Stimulated activated CD4-positive, alpha-beta T cell treated with anti-CD3 and anti-CD28 coated beads, Interleukin-15, amount 100 ng/mL, for 1 hour (primary cell): Measurements from ENCODE around the gene KCNK10.

Experiments
- DNase-seq, 2 donors: peaks; one replicate each; pipeline ENCODE4 v3.0.0-alpha.2; 2020; ENCODE audit warnings: low read depth in 1 of 2, low spot score in 1 of 2

Gene KCNK10

GRCh38 chr14:88228522-88229236, 94.4 kb downstream of the KCNK10 start:
- DNase-seq: no peak

GRCh38 chr14:88227693-88228092, 95.4 kb downstream of the KCNK10 start:
- DNase-seq: no peak

GRCh38 chr14:88225721-88226120, 97.3 kb downstream of the KCNK10 start:
- no peak for DNase-seq

- no peak for DNase-seq
These were observed 104.8 kb downstream of the KCNK10 start for GRCh38 chr14:88218119-88218915.

- DNase-seq: no peak
These were observed 110.4 kb downstream of the KCNK10 start for GRCh38 chr14:88212691-88213090.

GRCh38 chr14:88210426-88210825, 112.6 kb downstream of the KCNK10 start:
- DNase-seq: no peak

- DNase-seq: no peak
These were observed 113.8 kb downstream of the KCNK10 start for GRCh38 chr14:88209273-88209672.

- DNase-seq: no peak
These were observed 114.2 kb downstream of the KCNK10 start for GRCh38 chr14:88208858-88209257.

GRCh38 chr14:88204221-88204620, 118.8 kb downstream of the KCNK10 start:
- no peak for DNase-seq

- DNase-seq: no peak
These were observed 119.8 kb downstream of the KCNK10 start for GRCh38 chr14:88203291-88203690.

- no peak for DNase-seq
These were observed 120.8 kb downstream of the KCNK10 start for GRCh38 chr14:88202286-88202685.

- no peak for DNase-seq
These were observed 121.2 kb downstream of the KCNK10 start for GRCh38 chr14:88201851-88202250.

GRCh38 chr14:88199882-88200281, 123.2 kb downstream of the KCNK10 start:
- no peak for DNase-seq

GRCh38 chr14:88198446-88198845, 124.6 kb downstream of the KCNK10 start:
- no peak for DNase-seq

GRCh38 chr14:88196925-88197324, 126.1 kb downstream of the KCNK10 start:
- no peak for DNase-seq

GRCh38 chr14:88196116-88196890, 126.8 kb downstream of the KCNK10 start:
- DNase-seq: no peak

- no peak for DNase-seq
These were observed 127.4 kb downstream of the KCNK10 start for GRCh38 chr14:88195676-88196075.

GRCh38 chr14:88194531-88194930, 128.5 kb downstream of the KCNK10 start:
- DNase-seq: no peak

- no peak for DNase-seq
These were observed 131.5 kb downstream of the KCNK10 start for GRCh38 chr14:88191605-88192004.

- no peak for DNase-seq
These were observed 133.5 kb downstream of the KCNK10 start for GRCh38 chr14:88189417-88190191.
